Neural cell (in vitro differentiated cells): Measurements from ENCODE around the gene JPH4. TPM values are rescaled to one million over a fixed set of nuclear protein-coding genes. Genes with fewer than 3 reads are reported as not detected.

ENCODE experiments used
- H2AFZ ChIP-seq: fragments of 200-600, 300-800 bp; sonication (generic), shearing (Covaris generic); 2 replicates; pipeline ENCODE4 v1.6.0; 2014; ENCODE audit warnings: low read depth, mild to moderate bottlenecking, antibody characterized with exemption, low read length, moderate library complexity
- H3F3A ChIP-seq: fragments of 200-600 bp; shearing (Covaris generic); 2 replicates; pipeline ENCODE4 v1.6.1; 2016; ENCODE audit warnings: mild to moderate bottlenecking, moderate library complexity, mixed read lengths, antibody characterized with exemption, low read length; ENCODE audit not compliant: insufficient read depth, poor library complexity, severe bottlenecking
- H3K27ac ChIP-seq: fragments of 200-600, 300-800 bp; sonication (generic), shearing (Covaris generic); 2 replicates; pipeline ENCODE4 v1.5.1; 2014; ENCODE audit warnings: mild to moderate bottlenecking, low read length, moderate library complexity
- H3K27me3 ChIP-seq: fragments of 300-800, 200-600 bp; sonication (generic), shearing (Covaris generic); 2 replicates; pipeline ENCODE4 v1.6.0; 2014; ENCODE audit warnings: mild to moderate bottlenecking, low read depth, low read length, moderate library complexity; ENCODE audit not compliant: insufficient read depth
- H3K36me3 ChIP-seq: fragments of 300-800, 200-600 bp; sonication (generic), shearing (Covaris generic); 2 replicates; pipeline ENCODE4 v1.5.1; 2014; ENCODE audit warnings: mild to moderate bottlenecking, antibody characterized with exemption, low read length, moderate library complexity; ENCODE audit not compliant: insufficient read depth
- H3K4me2 ChIP-seq: fragments of 300-800, 200-600 bp; sonication (generic), shearing (Covaris generic); 2 replicates; pipeline ENCODE4 v1.6.0; 2014; ENCODE audit warnings: mild to moderate bottlenecking, low read length
- H3K4me3 ChIP-seq: fragments of 300-800, 200-600 bp; sonication (generic), shearing (Covaris generic); 2 replicates; pipeline ENCODE4 v1.5.1; 2014; ENCODE audit warnings: mild to moderate bottlenecking, low read length, moderate library complexity
- H3K79me2 ChIP-seq: fragments of 200-600 bp; shearing (Covaris generic); replicated peaks from 2 replicates; pipeline ENCODE4 v1.6.0; 2014; ENCODE audit warnings: mild to moderate bottlenecking, low read length, moderate library complexity; ENCODE audit not compliant: insufficient read depth
- H3K9ac ChIP-seq: fragments of 300-800, 200-600 bp; sonication (generic), shearing (Covaris generic); 2 replicates; pipeline ENCODE4 v1.6.1; 2016; ENCODE audit warnings: mild to moderate bottlenecking, low read length, mixed read lengths
- H3K9me2 ChIP-seq: fragments of 200-600 bp; shearing (Covaris generic); 2 replicates; pipeline ENCODE4 v1.6.1; 2016; ENCODE audit warnings: mild to moderate bottlenecking, low read length, mixed read lengths; ENCODE audit not compliant: insufficient read depth
- H3K9me3 ChIP-seq: fragments of 200-600, 300-800 bp; sonication (generic), shearing (Covaris generic); 2 replicates; pipeline ENCODE4 v1.6.1; 2016; ENCODE audit warnings: mild to moderate bottlenecking, mixed run types, low read length, moderate library complexity, mixed read lengths
- H4K20me1 ChIP-seq: fragments of 200-600 bp; shearing (Covaris generic); 2 replicates; pipeline ENCODE4 v1.6.1; 2016; ENCODE audit warnings: mild to moderate bottlenecking, mixed run types; ENCODE audit not compliant: insufficient read depth
- EP300 ChIP-seq: fragments of 450-650 bp; conservative IDR thresholded peaks from 2 replicates; pipeline ENCODE4 v1.6.1; 2014; ENCODE audit warnings: antibody characterized with exemption, mild to moderate bottlenecking, moderate library complexity; ENCODE audit not compliant: poor library complexity, severe bottlenecking
- EZH2 ChIP-seq: fragments of 200-600, 300-800 bp; shearing (Covaris generic), sonication (generic); IDR thresholded peaks from 2 replicates; pipeline ENCODE4 v1.6.1; 2014; ENCODE audit warnings: antibody characterized with exemption, low read length, borderline replicate concordance, mild to moderate bottlenecking; ENCODE audit not compliant: insufficient read depth, poor library complexity, severe bottlenecking
- MXI1 ChIP-seq: fragments of 450-650 bp; conservative IDR thresholded peaks from 2 replicates; pipeline ENCODE4 v1.6.1; 2014; ENCODE audit warnings: antibody characterized with exemption, mild to moderate bottlenecking; ENCODE audit not compliant: poor library complexity, severe bottlenecking
- POLR2AphosphoS5 ChIP-seq: IDR thresholded peaks from 2 replicates; pipeline ENCODE4 v1.6.1; 2012
- RAD21 ChIP-seq: fragments of 450-650 bp; conservative IDR thresholded peaks from 2 replicates; pipeline ENCODE4 v1.6.1; 2014; ENCODE audit warnings: antibody characterized with exemption, mild to moderate bottlenecking, moderate library complexity
- SMC3 ChIP-seq: fragments of 450-650 bp; conservative IDR thresholded peaks from 2 replicates; pipeline ENCODE4 v1.6.1; 2014; ENCODE audit warnings: antibody characterized with exemption, mild to moderate bottlenecking, moderate library complexity; ENCODE audit not compliant: poor library complexity
- TAF1 ChIP-seq: IDR thresholded peaks from 2 replicates; pipeline ENCODE4 v1.6.1; 2012; ENCODE audit warnings: low read depth
- polyA plus RNA-seq: library from polyadenylated mRNA; depleted of rRNA; stranded (reverse); fragments of >200 nt; gene quantifications from 2 replicates; pipeline ENCODE4 v1.2.3, GENCODE V29; 2014
- TF ChIP-seq, protein P1 (sequence below): IDR thresholded peaks from 2 replicates; pipeline ENCODE4 v1.6.1; 2012; ENCODE audit warnings: borderline replicate concordance
- TF ChIP-seq, protein P2 (sequence below): fragments of 450-650 bp; IDR thresholded peaks from 2 replicates; pipeline ENCODE4 v1.5.1; 2014; ENCODE audit warnings: antibody characterized with exemption, mild to moderate bottlenecking, moderate library complexity; ENCODE audit not compliant: poor library complexity, severe bottlenecking

JPH4 gene
- polyA plus RNA-seq, 1 donor from 2014 or later = 68.2 TPM

DNA sequence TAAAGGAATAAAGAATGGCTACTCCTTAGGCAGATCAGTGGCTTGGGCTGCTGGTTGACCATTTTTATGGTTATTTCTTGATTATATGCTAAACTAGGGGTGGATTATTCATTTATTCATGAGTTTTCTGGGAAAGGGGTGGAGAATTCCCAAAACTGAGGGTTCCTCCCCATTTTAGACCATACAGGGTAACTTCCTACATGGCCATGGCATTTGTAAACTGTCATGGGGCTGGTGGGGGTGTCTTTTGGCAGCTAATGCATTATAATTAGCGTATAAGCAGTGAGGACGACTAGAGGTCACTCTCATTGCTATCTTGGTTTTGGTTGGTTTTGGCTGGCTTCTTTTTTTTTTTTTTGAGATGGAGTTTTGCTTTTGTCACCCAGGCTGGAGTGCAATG lies 25.6 kb upstream of the JPH4 start:
- no peak overlapping the region for H3K9ac ChIP-seq
- no peaks in the 10 kb centered on the region for H3K9me3 ChIP-seq
- no peak overlapping the region for H3K4me3 ChIP-seq
- no peaks in the 10 kb centered on the region for H4K20me1 ChIP-seq
- H3K27ac ChIP-seq = no peak overlapping the region
- H3F3A ChIP-seq = no peaks in the 10 kb centered on the region
- no peak overlapping the region for H3K4me2 ChIP-seq
- H3K27me3 ChIP-seq = no peaks in the 10 kb centered on the region
- no peak overlapping the region for H2AFZ ChIP-seq
- no peak for TF ChIP-seq SMC3
- TF ChIP-seq, protein P1, sequence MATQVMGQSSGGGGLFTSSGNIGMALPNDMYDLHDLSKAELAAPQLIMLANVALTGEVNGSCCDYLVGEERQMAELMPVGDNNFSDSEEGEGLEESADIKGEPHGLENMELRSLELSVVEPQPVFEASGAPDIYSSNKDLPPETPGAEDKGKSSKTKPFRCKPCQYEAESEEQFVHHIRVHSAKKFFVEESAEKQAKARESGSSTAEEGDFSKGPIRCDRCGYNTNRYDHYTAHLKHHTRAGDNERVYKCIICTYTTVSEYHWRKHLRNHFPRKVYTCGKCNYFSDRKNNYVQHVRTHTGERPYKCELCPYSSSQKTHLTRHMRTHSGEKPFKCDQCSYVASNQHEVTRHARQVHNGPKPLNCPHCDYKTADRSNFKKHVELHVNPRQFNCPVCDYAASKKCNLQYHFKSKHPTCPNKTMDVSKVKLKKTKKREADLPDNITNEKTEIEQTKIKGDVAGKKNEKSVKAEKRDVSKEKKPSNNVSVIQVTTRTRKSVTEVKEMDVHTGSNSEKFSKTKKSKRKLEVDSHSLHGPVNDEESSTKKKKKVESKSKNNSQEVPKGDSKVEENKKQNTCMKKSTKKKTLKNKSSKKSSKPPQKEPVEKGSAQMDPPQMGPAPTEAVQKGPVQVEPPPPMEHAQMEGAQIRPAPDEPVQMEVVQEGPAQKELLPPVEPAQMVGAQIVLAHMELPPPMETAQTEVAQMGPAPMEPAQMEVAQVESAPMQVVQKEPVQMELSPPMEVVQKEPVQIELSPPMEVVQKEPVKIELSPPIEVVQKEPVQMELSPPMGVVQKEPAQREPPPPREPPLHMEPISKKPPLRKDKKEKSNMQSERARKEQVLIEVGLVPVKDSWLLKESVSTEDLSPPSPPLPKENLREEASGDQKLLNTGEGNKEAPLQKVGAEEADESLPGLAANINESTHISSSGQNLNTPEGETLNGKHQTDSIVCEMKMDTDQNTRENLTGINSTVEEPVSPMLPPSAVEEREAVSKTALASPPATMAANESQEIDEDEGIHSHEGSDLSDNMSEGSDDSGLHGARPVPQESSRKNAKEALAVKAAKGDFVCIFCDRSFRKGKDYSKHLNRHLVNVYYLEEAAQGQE = no peak
- TF ChIP-seq TAF1 = no peak
- no peak for TF ChIP-seq EP300
- TF ChIP-seq, protein P2, sequence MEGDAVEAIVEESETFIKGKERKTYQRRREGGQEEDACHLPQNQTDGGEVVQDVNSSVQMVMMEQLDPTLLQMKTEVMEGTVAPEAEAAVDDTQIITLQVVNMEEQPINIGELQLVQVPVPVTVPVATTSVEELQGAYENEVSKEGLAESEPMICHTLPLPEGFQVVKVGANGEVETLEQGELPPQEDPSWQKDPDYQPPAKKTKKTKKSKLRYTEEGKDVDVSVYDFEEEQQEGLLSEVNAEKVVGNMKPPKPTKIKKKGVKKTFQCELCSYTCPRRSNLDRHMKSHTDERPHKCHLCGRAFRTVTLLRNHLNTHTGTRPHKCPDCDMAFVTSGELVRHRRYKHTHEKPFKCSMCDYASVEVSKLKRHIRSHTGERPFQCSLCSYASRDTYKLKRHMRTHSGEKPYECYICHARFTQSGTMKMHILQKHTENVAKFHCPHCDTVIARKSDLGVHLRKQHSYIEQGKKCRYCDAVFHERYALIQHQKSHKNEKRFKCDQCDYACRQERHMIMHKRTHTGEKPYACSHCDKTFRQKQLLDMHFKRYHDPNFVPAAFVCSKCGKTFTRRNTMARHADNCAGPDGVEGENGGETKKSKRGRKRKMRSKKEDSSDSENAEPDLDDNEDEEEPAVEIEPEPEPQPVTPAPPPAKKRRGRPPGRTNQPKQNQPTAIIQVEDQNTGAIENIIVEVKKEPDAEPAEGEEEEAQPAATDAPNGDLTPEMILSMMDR = no peak
- no peak for TF ChIP-seq EZH2
- TF ChIP-seq MXI1 = no peak
- no peak for TF ChIP-seq RAD21
- TF ChIP-seq POLR2AphosphoS5 = no peak
- no peaks in the 10 kb centered on the region for H3K36me3 ChIP-seq
- no peaks in the 10 kb centered on the region for H3K9me2 ChIP-seq
- H3K79me2 ChIP-seq = no peaks in the 10 kb centered on the region

DNA sequence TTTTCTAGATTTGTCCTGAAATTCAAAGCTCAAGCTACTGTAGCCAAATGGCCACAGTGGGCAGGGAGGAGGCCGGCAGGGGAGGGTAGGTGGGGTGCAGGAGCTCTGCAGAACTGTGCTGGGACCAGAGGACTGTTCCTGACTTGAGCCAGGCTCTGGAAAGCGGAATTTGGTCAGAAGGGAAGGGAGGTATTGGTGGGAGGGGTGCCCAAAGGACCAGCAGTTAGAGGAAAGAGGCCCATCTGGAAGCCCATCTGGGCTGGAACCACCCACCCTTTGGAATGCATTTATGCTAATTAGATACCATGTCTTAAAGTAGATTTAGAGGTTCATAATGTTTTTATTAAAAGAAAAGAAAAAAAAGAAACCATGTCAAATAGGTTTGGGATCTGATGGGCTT lies 24.5 kb upstream of the JPH4 start:
- Histone ChIP-seq H3K9me2 (no peaks in the 10 kb centered on the region), H3K27ac (no peak overlapping the region), H3F3A (no peaks in the 10 kb centered on the region), H3K27me3 (no peaks in the 10 kb centered on the region), H3K9me3 (no peaks in the 10 kb centered on the region), H3K36me3 (no peaks in the 10 kb centered on the region), H3K79me2 (no peaks in the 10 kb centered on the region), H3K4me3 (no peak overlapping the region), H3K4me2 (no peak overlapping the region), H4K20me1 (no peaks in the 10 kb centered on the region), H2AFZ (no peak overlapping the region), H3K9ac (no peak overlapping the region)
- TF ChIP-seq, protein P1 = no peak
- TF ChIP-seq POLR2AphosphoS5 (no peak), EZH2 (no peak), SMC3 (no peak), EP300 (no peak), RAD21 (no peak), MXI1 (no peak), TAF1 (no peak)
- TF ChIP-seq, protein P2 = no peak
